ENCODE data around the gene PDZD8. TPM values are rescaled to one million over a fixed set of nuclear protein-coding genes. Genes with fewer than 3 reads are reported as not detected.
A peak's percentile ranks its signal among the peaks of the same experiment; 100 is the strongest.

PDZD8 gene
- total RNA-seq, 1 donor from 2014 or later: 23.9 TPM

DNA sequence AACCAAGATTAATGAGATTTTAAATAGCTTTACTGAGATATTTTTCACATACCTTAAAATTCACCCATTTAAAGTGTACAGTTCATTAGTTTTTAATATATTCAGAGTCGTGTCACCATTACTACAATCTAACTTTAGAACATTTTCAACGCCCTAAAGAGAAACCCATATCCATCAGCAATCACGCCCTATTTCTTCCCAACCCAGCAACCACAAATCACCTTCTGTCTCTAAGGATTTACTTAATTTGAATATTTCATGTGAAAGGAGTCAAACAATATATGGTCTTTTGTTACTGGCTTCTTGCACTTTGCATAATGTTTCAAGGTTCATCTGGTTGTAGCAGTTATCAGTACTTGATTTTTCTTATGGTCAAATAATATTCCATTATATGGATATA is 25.1 kb upstream of the PDZD8 start:
- intact Hi-C loops (cut with micrococcal nuclease): no loop called here
- Histone ChIP-seq H3K36me3 (no peaks in the 10 kb centered on the region), H3K27me3 (ENCODE audit: low read depth) (peaks cover 25% of the 10 kb centered on the region), H3K27ac (replicated peaks) (no peak overlapping the region), H3K4me3 (no peak overlapping the region), H3K4me1 (no peaks in the 10 kb centered on the region), H3K9me3 (replicated peaks) (no peaks in the 10 kb centered on the region)
- no peak for DNase-seq
- TF ChIP-seq, protein P1, sequence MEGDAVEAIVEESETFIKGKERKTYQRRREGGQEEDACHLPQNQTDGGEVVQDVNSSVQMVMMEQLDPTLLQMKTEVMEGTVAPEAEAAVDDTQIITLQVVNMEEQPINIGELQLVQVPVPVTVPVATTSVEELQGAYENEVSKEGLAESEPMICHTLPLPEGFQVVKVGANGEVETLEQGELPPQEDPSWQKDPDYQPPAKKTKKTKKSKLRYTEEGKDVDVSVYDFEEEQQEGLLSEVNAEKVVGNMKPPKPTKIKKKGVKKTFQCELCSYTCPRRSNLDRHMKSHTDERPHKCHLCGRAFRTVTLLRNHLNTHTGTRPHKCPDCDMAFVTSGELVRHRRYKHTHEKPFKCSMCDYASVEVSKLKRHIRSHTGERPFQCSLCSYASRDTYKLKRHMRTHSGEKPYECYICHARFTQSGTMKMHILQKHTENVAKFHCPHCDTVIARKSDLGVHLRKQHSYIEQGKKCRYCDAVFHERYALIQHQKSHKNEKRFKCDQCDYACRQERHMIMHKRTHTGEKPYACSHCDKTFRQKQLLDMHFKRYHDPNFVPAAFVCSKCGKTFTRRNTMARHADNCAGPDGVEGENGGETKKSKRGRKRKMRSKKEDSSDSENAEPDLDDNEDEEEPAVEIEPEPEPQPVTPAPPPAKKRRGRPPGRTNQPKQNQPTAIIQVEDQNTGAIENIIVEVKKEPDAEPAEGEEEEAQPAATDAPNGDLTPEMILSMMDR (IDR thresholded peaks at IDR 0.05; ENCODE audit: borderline replicate concordance): no peak

- TF ChIP-seq, protein P1 (IDR thresholded peaks at IDR 0.05; ENCODE audit: borderline replicate concordance): no peak
These were observed 24.3 kb upstream of the PDZD8 start for GRCh38 chr10:117399341-117400196.

DNA sequence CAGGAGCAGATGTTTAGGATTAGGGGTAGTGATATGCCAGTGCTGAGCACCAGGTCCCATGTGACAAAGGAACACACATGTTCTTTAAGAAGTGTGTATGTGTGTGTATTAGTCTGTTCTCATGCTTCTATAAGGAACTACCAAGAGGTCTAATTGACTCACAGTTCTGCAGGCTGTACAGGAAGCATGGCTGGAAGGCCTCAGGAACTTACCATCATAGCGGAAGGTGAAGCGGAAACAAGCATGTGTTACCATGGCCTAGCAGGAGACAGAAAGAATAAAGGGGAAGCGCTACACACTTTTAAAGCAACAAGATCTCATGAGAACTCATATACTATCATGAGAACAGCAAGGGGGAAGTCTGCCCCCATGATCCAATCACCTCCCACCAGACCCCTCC is 22.8 kb upstream of the PDZD8 start:
- H3K4me1 ChIP-seq: no peaks in the 10 kb centered on the region
- TF ChIP-seq, protein P1 (IDR thresholded peaks at IDR 0.05; ENCODE audit: borderline replicate concordance): no peak
- no peak for DNase-seq
- intact Hi-C loops (cut with micrococcal nuclease): no loop called here
- no peaks in the 10 kb centered on the region for H3K36me3 ChIP-seq
- no peak overlapping the region for H3K4me3 ChIP-seq
- H3K27ac ChIP-seq (replicated peaks): no peak overlapping the region
- peaks cover 4% of the 10 kb centered on the region for H3K27me3 ChIP-seq (ENCODE audit: low read depth)
- no peaks in the 10 kb centered on the region for H3K9me3 ChIP-seq (replicated peaks)

More at GRCh38 chr10:117399341-117400196, 24.3 kb upstream of the PDZD8 start:
- no peak for DNase-seq
- H3K4me1 ChIP-seq: no peaks in the 10 kb centered on the region
- intact Hi-C loops (cut with micrococcal nuclease): no loop called here
- H3K27me3 ChIP-seq (ENCODE audit: low read depth): peaks cover 17% of the 10 kb centered on the region
- no peaks in the 10 kb centered on the region for H3K9me3 ChIP-seq (replicated peaks)
- H3K4me3 ChIP-seq: no peak overlapping the region
- no peaks in the 10 kb centered on the region for H3K36me3 ChIP-seq
- H3K27ac ChIP-seq (replicated peaks): no peak overlapping the region

DNA sequence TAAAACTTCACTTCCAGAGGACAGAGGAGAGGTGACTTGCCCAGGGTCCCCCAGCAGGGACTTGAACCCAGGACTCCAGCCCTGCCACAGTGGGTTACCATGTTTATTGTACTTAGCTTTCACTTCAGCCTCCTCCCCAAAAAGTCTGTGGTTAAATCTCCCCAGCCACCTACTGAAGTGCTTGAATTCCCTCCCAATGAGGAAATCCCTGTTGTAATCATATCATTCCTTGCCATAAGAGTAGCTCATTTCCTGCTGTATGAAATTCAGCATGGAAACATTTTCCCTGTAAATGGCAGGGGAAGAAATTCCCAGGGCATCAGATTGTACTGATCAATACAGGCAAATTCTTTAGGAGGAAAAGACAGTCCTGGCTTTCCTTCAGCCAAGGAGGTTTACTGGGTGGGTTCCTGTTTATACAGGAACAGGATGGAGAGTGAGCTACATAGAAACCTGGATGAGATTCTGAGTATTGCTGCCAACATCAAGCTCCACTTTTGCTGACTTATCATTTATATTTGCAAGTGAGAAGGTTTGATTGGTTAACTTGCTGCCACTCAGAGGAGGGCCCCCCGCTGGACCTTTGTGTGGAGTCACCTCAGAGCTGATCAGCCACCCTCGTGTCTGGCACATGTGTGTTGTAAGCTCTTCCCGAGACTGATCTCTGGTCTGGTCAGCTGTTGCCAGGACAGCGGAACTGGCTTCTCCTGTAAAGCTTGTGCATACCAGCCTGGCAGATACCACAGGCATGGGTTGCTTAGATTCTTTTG is 16.4 kb upstream of the PDZD8 start:
- Histone ChIP-seq H3K4me3 (no peak overlapping the region), H3K27ac (replicated peaks) (no peak overlapping the region), H3K9me3 (replicated peaks) (no peaks in the 10 kb centered on the region), H3K27me3 (ENCODE audit: low read depth) (peaks cover 33% of the 10 kb centered on the region), H3K36me3 (no peaks in the 10 kb centered on the region), H3K4me1 (peaks cover 8% of the 10 kb centered on the region)
- TF ChIP-seq, protein P1 (IDR thresholded peaks at IDR 0.05; ENCODE audit: borderline replicate concordance): no peak
- intact Hi-C loops (cut with micrococcal nuclease): no loop called here
- peak; percentile 22 for DNase-seq

- Histone ChIP-seq H3K27me3 (ENCODE audit: low read depth) (peaks cover 37% of the 10 kb centered on the region), H3K4me3 (no peak overlapping the region), H3K4me1 (peaks cover 8% of the 10 kb centered on the region), H3K9me3 (replicated peaks) (no peaks in the 10 kb centered on the region), H3K36me3 (no peaks in the 10 kb centered on the region), H3K27ac (replicated peaks) (no peak overlapping the region)
- TF ChIP-seq, protein P1 (IDR thresholded peaks at IDR 0.05; ENCODE audit: borderline replicate concordance): no peak
- intact Hi-C loops (cut with micrococcal nuclease): no loop called here
- no peak for DNase-seq
These were observed 15.2 kb upstream of the PDZD8 start for GRCh38 chr10:117390420-117390819.

All from left ventricle myocardium inferior (tissue), 1 donor.